Measurements from ENCODE around the gene TRMT44.
"Not testable (repeated sequence)": the region's sequence is repeated elsewhere in the genome, so short reads cannot be mapped to it uniquely, and the experiment has no call there.

The TRMT44 gene

GRCh38 chr4:8417071-8417614 is 23.4 kb upstream of the TRMT44 start:
- Histone ChIP-seq H4K8ac (ENCODE audit: low read length) (no peak overlapping the region), H2AFZ (ENCODE audit: low read depth, low read length) (no peak overlapping the region), H2BK15ac (ENCODE audit: low read depth, poor library complexity, severe bottlenecking) (no peak overlapping the region), H2AK5ac (ENCODE audit: low read length, severe bottlenecking) (no peak overlapping the region), H2BK120ac (ENCODE audit: low read depth, low read length) (no peak overlapping the region), H3K4me3 (ENCODE audit: insufficient read depth in 1 of 2, low read depth in 1 of 2, low read length in 2 of 2) (no peak overlapping the region), H3K27me3 (ENCODE audit: control insufficient read depth in 1 of 2, insufficient read depth in 1 of 2, low read length in 2 of 2) (no peaks in the 10 kb centered on the region), H3K9me3 (ENCODE audit: control insufficient read depth, low read length) (no peaks in the 10 kb centered on the region), H3K14ac (ENCODE audit: low read length in 2 of 2) (peak overlapping the region in 1 of 2 experiments; percentile 77), H3K23ac (ENCODE audit: low read length in 2 of 2) (no peak overlapping the region), H3K4me1 (ENCODE audit: control insufficient read depth, insufficient read depth, low read depth, low read length) (peaks cover 3% of the 10 kb centered on the region), H2BK12ac (ENCODE audit: low read length in 2 of 2) (no peak overlapping the region), H3K4ac (ENCODE audit: low read depth in 1 of 2, low read length in 2 of 2) (no peak overlapping the region), H3K18ac (ENCODE audit: low read depth in 1 of 2, low read length in 2 of 2) (no peak overlapping the region), H4K91ac (ENCODE audit: low read length) (no peak overlapping the region), H3K9ac (ENCODE audit: low read length) (no peak overlapping the region), H3K4me2 (ENCODE audit: low read length, poor library complexity, severe bottlenecking) (no peak overlapping the region), H3K36me3 (ENCODE audit: control insufficient read depth in 1 of 2, insufficient read depth in 2 of 2, low read depth in 1 of 2, low read length in 2 of 2) (peaks cover 36 to 45% of the 10 kb centered on the region in 2 experiments), H3K27ac (ENCODE audit: low read length, poor library complexity, severe bottlenecking) (no peak overlapping the region), H3K79me1 (replicated peaks; ENCODE audit: low read length, poor library complexity, severe bottlenecking) (peaks cover 29% of the 10 kb centered on the region), H2BK5ac (ENCODE audit: low read depth, low read length, poor library complexity, severe bottlenecking) (no peak overlapping the region)
- no peak for DNase-seq
- 92% methylated on average over 11 of the region's 11 CpGs for WGBS

GRCh38 chr4:8419222-8420041 is 21.1 kb upstream of the TRMT44 start:
- Histone ChIP-seq H4K91ac (ENCODE audit: low read length) (no peak overlapping the region), H2AK5ac (ENCODE audit: low read length, severe bottlenecking) (no peak overlapping the region), H3K4me2 (ENCODE audit: low read length, poor library complexity, severe bottlenecking) (no peak overlapping the region), H3K36me3 (ENCODE audit: control insufficient read depth in 1 of 2, insufficient read depth in 2 of 2, low read depth in 1 of 2, low read length in 2 of 2) (peaks cover 24% of the 10 kb centered on the region in 2 experiments), H4K8ac (ENCODE audit: low read length) (no peak overlapping the region), H3K4me3 (ENCODE audit: insufficient read depth in 1 of 2, low read depth in 1 of 2, low read length in 2 of 2) (no peak overlapping the region), H2BK12ac (ENCODE audit: low read length in 2 of 2) (no peak overlapping the region), H2BK5ac (ENCODE audit: low read depth, low read length, poor library complexity, severe bottlenecking) (no peak overlapping the region), H3K27me3 (ENCODE audit: control insufficient read depth in 1 of 2, insufficient read depth in 1 of 2, low read length in 2 of 2) (no peaks in the 10 kb centered on the region), H3K79me1 (replicated peaks; ENCODE audit: low read length, poor library complexity, severe bottlenecking) (peaks cover 32% of the 10 kb centered on the region), H2BK15ac (ENCODE audit: low read depth, poor library complexity, severe bottlenecking) (no peak overlapping the region), H3K18ac (ENCODE audit: low read depth in 1 of 2, low read length in 2 of 2) (no peak overlapping the region), H3K4ac (ENCODE audit: low read depth in 1 of 2, low read length in 2 of 2) (no peak overlapping the region), H3K14ac (ENCODE audit: low read length in 2 of 2) (peak overlapping the region in 1 of 2 experiments; percentile 5), H3K9me3 (ENCODE audit: control insufficient read depth, low read length) (no peaks in the 10 kb centered on the region), H3K27ac (ENCODE audit: low read length, poor library complexity, severe bottlenecking) (no peak overlapping the region), H3K4me1 (ENCODE audit: control insufficient read depth, insufficient read depth, low read depth, low read length) (peaks cover 3% of the 10 kb centered on the region), H2AFZ (ENCODE audit: low read depth, low read length) (no peak overlapping the region), H2BK120ac (ENCODE audit: low read depth, low read length) (no peak overlapping the region), H3K9ac (ENCODE audit: low read length) (no peak overlapping the region), H3K23ac (ENCODE audit: low read length in 2 of 2) (no peak overlapping the region)
- peak; percentile 57 for DNase-seq
- 88% methylated on average over 12 of the region's 12 CpGs for WGBS

- H3K23ac ChIP-seq (ENCODE audit: low read length in 2 of 2); H4K8ac ChIP-seq (ENCODE audit: low read length); H2BK12ac ChIP-seq (ENCODE audit: low read length in 2 of 2); H3K4ac ChIP-seq (ENCODE audit: low read depth in 1 of 2, low read length in 2 of 2); DNase-seq; H3K14ac ChIP-seq (ENCODE audit: low read length in 2 of 2); H2AK5ac ChIP-seq (ENCODE audit: low read length, severe bottlenecking); H2AFZ ChIP-seq (ENCODE audit: low read depth, low read length); H3K4me3 ChIP-seq (ENCODE audit: insufficient read depth in 1 of 2, low read depth in 1 of 2, low read length in 2 of 2); H2BK120ac ChIP-seq (ENCODE audit: low read depth, low read length); H2BK5ac ChIP-seq (ENCODE audit: low read depth, low read length, poor library complexity, severe bottlenecking); H2BK15ac ChIP-seq (ENCODE audit: low read depth, poor library complexity, severe bottlenecking); H3K27ac ChIP-seq (ENCODE audit: low read length, poor library complexity, severe bottlenecking); H3K27me3 ChIP-seq (ENCODE audit: control insufficient read depth in 1 of 2, insufficient read depth in 1 of 2, low read length in 2 of 2); H3K4me1 ChIP-seq (ENCODE audit: control insufficient read depth, insufficient read depth, low read depth, low read length); H3K18ac ChIP-seq (ENCODE audit: low read depth in 1 of 2, low read length in 2 of 2); H4K91ac ChIP-seq (ENCODE audit: low read length); H3K9ac ChIP-seq (ENCODE audit: low read length); H3K4me2 ChIP-seq (ENCODE audit: low read length, poor library complexity, severe bottlenecking); H3K9me3 ChIP-seq (ENCODE audit: control insufficient read depth, low read length): not testable (repeated sequence)
- Histone ChIP-seq H3K79me1 (replicated peaks; ENCODE audit: low read length, poor library complexity, severe bottlenecking) (peaks cover 30% of the 10 kb centered on the region), H3K36me3 (ENCODE audit: control insufficient read depth in 1 of 2, insufficient read depth in 2 of 2, low read depth in 1 of 2, low read length in 2 of 2) (peaks cover 17 to 18% of the 10 kb centered on the region in 2 experiments)
Observed at GRCh38 chr4:8420151-8420550, 20.4 kb upstream of the TRMT44 start.

- Histone ChIP-seq H3K27me3 (ENCODE audit: control insufficient read depth in 1 of 2, insufficient read depth in 1 of 2, low read length in 2 of 2) (no peaks in the 10 kb centered on the region), H3K9me3 (ENCODE audit: control insufficient read depth, low read length) (no peaks in the 10 kb centered on the region), H2AFZ (ENCODE audit: low read depth, low read length) (no peak overlapping the region), H2BK5ac (ENCODE audit: low read depth, low read length, poor library complexity, severe bottlenecking) (no peak overlapping the region), H2BK120ac (ENCODE audit: low read depth, low read length) (no peak overlapping the region), H4K8ac (ENCODE audit: low read length) (no peak overlapping the region), H3K4me2 (ENCODE audit: low read length, poor library complexity, severe bottlenecking) (no peak overlapping the region), H2BK15ac (ENCODE audit: low read depth, poor library complexity, severe bottlenecking) (no peak overlapping the region), H2BK12ac (ENCODE audit: low read length in 2 of 2) (no peak overlapping the region), H3K4ac (ENCODE audit: low read depth in 1 of 2, low read length in 2 of 2) (no peak overlapping the region), H3K4me3 (ENCODE audit: insufficient read depth in 1 of 2, low read depth in 1 of 2, low read length in 2 of 2) (no peak overlapping the region), H3K36me3 (ENCODE audit: control insufficient read depth in 1 of 2, insufficient read depth in 2 of 2, low read depth in 1 of 2, low read length in 2 of 2) (peaks cover 0 to 4% of the 10 kb centered on the region in 2 experiments), H3K18ac (ENCODE audit: low read depth in 1 of 2, low read length in 2 of 2) (no peak overlapping the region), H3K27ac (ENCODE audit: low read length, poor library complexity, severe bottlenecking) (no peak overlapping the region), H3K9ac (ENCODE audit: low read length) (no peak overlapping the region), H4K91ac (ENCODE audit: low read length) (no peak overlapping the region), H2AK5ac (ENCODE audit: low read length, severe bottlenecking) (no peak overlapping the region), H3K23ac (ENCODE audit: low read length in 2 of 2) (no peak overlapping the region), H3K14ac (ENCODE audit: low read length in 2 of 2) (no peak overlapping the region), H3K4me1 (ENCODE audit: control insufficient read depth, insufficient read depth, low read depth, low read length) (peaks cover 4% of the 10 kb centered on the region), H3K79me1 (replicated peaks; ENCODE audit: low read length, poor library complexity, severe bottlenecking) (peaks cover 28% of the 10 kb centered on the region)
- no peak for DNase-seq
- 75% methylated on average over 3 of the region's 4 CpGs for WGBS
Observed at GRCh38 chr4:8422327-8422726, 18.2 kb upstream of the TRMT44 start.

All from mesenchymal stem cell (in vitro differentiated cells and primary cell).